ENCODE data around the gene UGCG.

Gene UGCG

DNA sequence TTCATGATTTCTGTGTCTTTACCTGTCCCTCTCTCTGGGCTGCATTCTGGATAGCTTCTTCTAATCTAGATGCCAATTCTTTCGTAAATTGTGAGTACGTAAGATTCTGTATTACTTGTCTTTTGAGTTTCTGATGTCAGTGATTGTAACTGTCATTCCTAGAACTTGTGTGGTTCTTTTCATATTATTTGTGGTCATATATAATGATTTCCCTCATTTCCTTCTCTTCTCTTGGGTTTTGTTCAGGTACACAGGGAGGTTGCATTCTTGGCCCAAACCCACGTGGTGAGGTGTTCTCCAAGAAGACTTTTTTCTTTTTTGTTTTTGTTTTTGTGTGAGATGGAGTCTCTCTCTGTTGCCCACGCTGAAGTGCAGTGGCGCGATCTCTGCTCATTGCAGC is 13.8 kb downstream of the UGCG start:
- TF ChIP-seq, protein P1, sequence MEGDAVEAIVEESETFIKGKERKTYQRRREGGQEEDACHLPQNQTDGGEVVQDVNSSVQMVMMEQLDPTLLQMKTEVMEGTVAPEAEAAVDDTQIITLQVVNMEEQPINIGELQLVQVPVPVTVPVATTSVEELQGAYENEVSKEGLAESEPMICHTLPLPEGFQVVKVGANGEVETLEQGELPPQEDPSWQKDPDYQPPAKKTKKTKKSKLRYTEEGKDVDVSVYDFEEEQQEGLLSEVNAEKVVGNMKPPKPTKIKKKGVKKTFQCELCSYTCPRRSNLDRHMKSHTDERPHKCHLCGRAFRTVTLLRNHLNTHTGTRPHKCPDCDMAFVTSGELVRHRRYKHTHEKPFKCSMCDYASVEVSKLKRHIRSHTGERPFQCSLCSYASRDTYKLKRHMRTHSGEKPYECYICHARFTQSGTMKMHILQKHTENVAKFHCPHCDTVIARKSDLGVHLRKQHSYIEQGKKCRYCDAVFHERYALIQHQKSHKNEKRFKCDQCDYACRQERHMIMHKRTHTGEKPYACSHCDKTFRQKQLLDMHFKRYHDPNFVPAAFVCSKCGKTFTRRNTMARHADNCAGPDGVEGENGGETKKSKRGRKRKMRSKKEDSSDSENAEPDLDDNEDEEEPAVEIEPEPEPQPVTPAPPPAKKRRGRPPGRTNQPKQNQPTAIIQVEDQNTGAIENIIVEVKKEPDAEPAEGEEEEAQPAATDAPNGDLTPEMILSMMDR (IDR thresholded peaks at IDR 0.05; ENCODE audit: insufficient read depth, low read depth, low read length, missing control alignments) = no peak
- DNase-seq (ENCODE audit: low read depth) = no peak
- no peak overlapping the region for H3K4me3 ChIP-seq (ENCODE audit: low read length)

DNA sequence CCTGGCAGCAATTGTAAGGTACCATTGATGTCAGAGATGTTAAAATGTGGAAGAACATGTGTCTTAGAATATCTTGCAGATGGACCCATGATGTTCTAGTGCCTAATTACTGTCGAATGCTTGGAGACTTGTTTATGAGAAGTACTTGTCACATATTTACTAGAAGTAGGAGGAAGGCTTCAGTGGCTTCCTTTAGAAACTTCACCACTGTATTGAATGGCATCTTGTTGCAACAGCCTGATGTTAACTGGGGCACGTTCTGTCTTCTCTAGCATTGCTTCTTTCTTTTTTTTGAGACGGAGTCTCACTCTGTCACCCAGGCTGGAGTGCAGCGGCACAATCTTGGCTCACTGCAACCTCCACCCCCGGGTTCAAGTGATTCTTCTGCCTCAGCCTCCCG is 16.5 kb downstream of the UGCG start:
- DNase-seq (ENCODE audit: low read depth) = no peak
- no peak overlapping the region for H3K4me3 ChIP-seq (ENCODE audit: low read length)
- TF ChIP-seq, protein P1 (IDR thresholded peaks at IDR 0.05; ENCODE audit: insufficient read depth, low read depth, low read length, missing control alignments) = no peak

DNA sequence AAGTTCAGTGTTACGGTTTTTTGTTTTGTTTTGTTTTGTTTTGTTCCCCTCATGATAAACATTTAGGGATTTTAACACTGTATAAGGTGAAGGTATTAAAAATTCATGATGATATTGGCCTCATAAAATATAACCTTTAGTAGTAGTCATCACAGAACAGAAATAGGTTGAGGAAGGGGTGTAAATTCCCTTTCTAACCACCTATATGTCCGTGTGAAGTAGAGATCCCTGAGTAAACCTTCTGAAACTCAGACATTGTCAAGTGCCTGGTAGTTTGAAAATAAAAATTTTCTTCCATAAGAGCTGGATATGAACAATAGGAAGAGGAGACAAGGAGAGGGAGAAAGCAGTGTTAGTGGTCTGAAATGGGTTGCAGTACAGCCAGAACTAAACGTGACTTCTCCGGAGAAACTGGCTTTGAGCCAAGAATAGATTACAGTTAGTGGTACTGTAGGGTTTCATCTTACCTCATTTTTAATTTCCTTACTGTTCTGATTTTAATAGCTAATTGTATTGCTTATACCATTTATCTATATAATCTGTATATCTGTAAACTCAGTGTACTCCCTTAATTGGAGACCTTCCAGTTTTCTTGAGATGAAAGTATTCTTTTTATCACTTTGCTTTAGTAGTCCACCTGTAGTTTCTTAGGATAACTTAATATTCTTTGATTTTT is 18.3 kb downstream of the UGCG start:
- DNase-seq (ENCODE audit: low read depth) = no peak
- TF ChIP-seq, protein P1 (IDR thresholded peaks at IDR 0.05; ENCODE audit: insufficient read depth, low read depth, low read length, missing control alignments) = no peak

DNA sequence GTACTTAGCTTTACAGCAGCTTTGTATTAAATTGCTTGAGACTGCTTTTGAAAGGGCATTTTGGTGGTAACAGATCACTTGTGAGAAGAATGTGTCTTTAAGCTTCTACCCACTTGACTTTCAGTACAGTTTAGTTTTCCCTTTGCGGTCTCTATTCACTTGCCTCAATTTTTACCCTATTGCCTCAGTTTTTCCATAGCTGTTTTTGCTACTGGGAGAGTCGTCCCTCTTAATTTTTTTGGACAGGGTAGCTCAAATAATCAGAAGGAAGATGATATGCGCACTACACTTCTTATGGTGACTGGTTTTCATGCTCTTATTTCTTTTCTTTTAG is 18.8 kb downstream of the UGCG start:
- TF ChIP-seq, protein P1 (IDR thresholded peaks at IDR 0.05; ENCODE audit: insufficient read depth, low read depth, low read length, missing control alignments) = no peak
- DNase-seq (ENCODE audit: low read depth) = no peak
- H3K4me3 ChIP-seq (ENCODE audit: low read length) = no peak overlapping the region

More for the DNA sequence above, 18.3 kb downstream of the UGCG start:
- no peak overlapping the region for H3K4me3 ChIP-seq (ENCODE audit: low read length)

DNA sequence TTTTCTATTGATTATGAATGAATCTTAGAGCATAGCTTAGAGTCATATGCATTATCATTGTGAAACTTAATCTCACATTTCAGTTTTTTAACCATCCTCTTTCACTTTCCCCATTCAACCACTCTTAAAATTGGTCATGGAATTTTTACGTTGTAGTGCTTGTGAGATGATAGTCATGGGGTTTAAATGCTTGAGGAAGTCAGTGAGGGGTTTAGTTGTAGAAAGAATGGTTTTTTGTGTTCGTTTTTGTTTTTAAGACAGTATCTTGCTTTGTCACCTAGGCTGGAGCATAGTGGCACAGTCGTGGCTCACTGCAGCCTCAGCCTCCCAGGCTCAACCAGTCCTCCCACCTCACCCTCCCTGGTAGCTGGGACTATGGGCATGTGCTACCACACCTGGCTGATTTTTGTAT is 19.6 kb downstream of the UGCG start:
- TF ChIP-seq, protein P1 (IDR thresholded peaks at IDR 0.05; ENCODE audit: insufficient read depth, low read depth, low read length, missing control alignments) = no peak
- H3K4me3 ChIP-seq (ENCODE audit: low read length) = no peak overlapping the region
- DNase-seq (ENCODE audit: low read depth) = no peak

DNA sequence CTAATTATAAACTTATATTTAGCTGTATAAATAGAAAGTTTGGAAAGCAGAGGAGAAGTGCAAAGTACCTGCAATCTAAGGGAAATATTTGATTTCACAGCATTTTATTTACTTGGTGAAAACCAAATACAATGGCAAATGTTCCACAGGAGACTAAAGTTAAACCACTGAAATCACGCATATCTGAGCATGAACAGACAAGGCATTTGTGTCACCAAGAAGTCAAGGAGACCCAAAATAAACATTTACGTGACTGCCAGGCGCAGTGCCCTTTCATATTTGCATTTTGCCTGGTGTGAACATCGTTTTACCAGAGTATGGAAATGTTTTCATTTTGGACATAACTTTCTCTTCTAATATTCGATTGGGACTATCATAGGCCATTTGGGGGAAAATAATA is 20.6 kb downstream of the UGCG start:
- DNase-seq (ENCODE audit: low read depth) = no peak
- H3K4me3 ChIP-seq (ENCODE audit: low read length) = no peak overlapping the region
- TF ChIP-seq, protein P1 (IDR thresholded peaks at IDR 0.05; ENCODE audit: insufficient read depth, low read depth, low read length, missing control alignments) = no peak

DNA sequence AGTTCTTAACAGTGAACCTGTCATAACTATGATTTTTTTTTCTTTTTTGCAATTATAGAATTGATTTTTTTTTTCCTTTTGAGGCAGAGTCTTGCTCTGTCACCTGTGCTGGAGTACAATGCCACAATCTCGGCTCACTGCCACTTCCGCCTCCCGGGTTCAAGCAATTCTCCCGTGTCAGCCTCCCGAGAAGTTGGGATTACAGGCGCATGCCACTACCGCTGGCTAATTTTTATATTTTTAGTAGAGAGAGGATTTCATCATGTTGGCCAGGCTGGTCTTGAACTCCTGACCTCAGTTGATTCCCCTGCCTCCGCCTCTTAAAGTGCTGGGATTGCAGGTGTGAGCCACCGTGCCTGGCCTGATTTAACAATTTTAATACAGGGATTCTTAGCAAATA is 21.4 kb downstream of the UGCG start:
- DNase-seq (ENCODE audit: low read depth) = no peak
- TF ChIP-seq, protein P1 (IDR thresholded peaks at IDR 0.05; ENCODE audit: insufficient read depth, low read depth, low read length, missing control alignments) = no peak
- no peak overlapping the region for H3K4me3 ChIP-seq (ENCODE audit: low read length)
